Stimulated activated CD4-positive, alpha-beta T cell treated with anti-CD3 and anti-CD28 coated beads, Interleukin-12 subunit alpha, Interleukin-12 subunit beta, amount 100 ng/mL, for 24 hours (primary cell): Measurements from ENCODE around the gene SEMA6B.

Source experiments
- DNase-seq, 2 experiments: peaks; one replicate each; pipeline ENCODE4 v3.0.0-alpha.2; 2020; ENCODE audit warnings: low read depth in 2 of 2

SEMA6B gene

GRCh38 chr19:4494691-4495064, 64.8 kb downstream of the SEMA6B start:
- no peak for DNase-seq

DNA sequence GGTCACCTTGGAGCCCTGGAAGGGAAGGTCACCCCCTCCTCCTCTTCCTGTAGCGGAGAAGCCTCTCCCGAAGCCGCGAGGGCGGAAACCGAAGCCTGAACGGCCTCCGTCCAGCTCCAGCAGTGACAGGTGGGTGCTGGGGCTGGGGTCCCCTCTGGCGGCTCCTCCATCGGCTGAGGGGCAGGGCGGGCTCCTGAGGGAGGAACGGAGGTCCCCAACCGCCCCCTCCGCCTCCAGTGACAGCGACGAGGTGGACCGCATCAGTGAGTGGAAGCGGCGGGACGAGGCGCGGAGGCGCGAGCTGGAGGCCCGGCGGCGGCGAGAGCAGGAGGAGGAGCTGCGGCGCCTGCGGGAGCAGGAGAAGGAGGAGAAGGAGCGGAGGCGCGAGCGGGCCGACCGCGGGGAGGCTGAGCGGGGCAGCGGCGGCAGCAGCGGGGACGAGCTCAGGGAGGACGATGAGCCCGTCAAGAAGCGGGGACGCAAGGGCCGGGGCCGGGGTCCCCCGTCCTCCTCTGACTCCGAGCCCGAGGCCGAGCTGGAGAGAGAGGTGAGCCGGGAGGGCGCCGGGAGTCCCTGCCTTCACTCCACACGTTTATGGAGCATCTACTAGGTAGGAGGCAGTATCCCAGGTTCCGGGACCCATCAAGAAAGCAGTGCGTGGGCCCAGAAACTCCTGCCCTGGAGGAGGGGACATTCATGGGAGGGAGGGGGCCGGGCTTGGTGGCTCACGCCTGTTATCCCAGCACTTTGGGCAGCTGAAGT, 65.4 kb downstream of the SEMA6B start:
- no peak for DNase-seq

DNA sequence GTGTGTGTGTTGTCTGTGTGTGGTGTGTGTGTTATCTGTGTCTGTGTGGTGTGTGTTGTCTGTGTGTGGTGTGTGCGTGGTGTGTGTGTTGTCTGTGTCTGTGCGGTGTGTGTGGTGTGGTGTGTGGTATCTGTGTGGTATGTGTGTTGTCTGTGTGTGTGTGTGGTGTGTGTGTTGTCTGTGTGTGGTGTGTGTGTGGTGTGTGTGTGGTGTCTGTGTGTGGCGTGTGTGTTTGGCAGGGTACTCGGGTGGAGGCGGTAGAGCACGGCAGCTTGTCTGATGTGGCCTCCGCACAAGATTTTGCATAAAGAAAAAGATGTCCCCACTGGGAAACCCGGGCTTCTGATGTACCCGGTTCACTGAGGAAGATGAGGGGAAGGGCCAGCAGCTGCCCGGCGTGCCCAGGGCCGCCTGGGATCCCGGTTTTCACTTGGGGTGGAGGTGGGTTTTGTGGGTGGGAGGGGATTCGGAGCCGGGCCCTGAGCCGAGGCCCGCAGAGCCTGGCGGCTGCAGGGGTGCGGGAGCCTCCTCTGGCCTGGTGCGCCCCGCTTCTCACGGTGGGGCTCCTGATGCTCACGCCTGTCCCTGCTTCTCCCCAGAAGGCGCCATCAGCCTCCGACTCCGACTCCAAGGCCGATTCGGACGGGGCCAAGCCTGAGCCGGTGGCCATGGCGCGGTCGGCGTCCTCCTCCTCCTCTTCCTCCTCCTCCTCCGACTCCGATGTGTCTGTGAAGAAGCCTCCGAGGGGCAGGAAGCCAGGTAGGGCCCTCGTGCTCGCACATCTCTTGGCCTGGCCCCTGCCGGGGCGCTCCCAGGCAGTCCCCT, 66.2 kb downstream of the SEMA6B start:
- no peak for DNase-seq
